HG03139 (cell line): ENCODE measurements around the gene SLC35F3.
"Not testable (repeated sequence)": the region's sequence is repeated elsewhere in the genome, so short reads cannot be mapped to it uniquely, and the experiment has no call there.

Source experiments
- ATAC-seq: cut with Tn5 transposase; IDR thresholded peaks from one replicate; pipeline ENCODE4 v1.9.1; 2021; ENCODE audit not compliant: unreplicated experiment

SLC35F3 gene

GRCh38 chr1:234279021-234279420 is 374.5 kb downstream of the SLC35F3 start:
- ATAC-seq = no peak

- no peak for ATAC-seq
Observed at GRCh38 chr1:234280500-234280899, 376.0 kb downstream of the SLC35F3 start.

GRCh38 chr1:234281826-234282489 is 377.5 kb downstream of the SLC35F3 start:
- ATAC-seq = no peak

- no peak for ATAC-seq
Observed at GRCh38 chr1:234286206-234286605, 381.7 kb downstream of the SLC35F3 start.

- ATAC-seq = no peak
Observed at GRCh38 chr1:234288946-234289345, 384.5 kb downstream of the SLC35F3 start.

GRCh38 chr1:234289538-234290305 is 385.2 kb downstream of the SLC35F3 start:
- ATAC-seq = no peak

GRCh38 chr1:234292011-234292410 is 387.5 kb downstream of the SLC35F3 start:
- no peak for ATAC-seq

GRCh38 chr1:234292548-234292947 is 388.1 kb downstream of the SLC35F3 start:
- no peak for ATAC-seq

- no peak for ATAC-seq
Observed at GRCh38 chr1:234294109-234294817, 389.8 kb downstream of the SLC35F3 start.

- ATAC-seq = no peak
Observed at GRCh38 chr1:234295068-234295467, 390.6 kb downstream of the SLC35F3 start.

GRCh38 chr1:234295626-234296025 is 391.1 kb downstream of the SLC35F3 start:
- no peak for ATAC-seq

- no peak for ATAC-seq
Observed at GRCh38 chr1:234296496-234296895, 392.0 kb downstream of the SLC35F3 start.

- ATAC-seq = no peak
Observed at GRCh38 chr1:234297668-234298067, 393.2 kb downstream of the SLC35F3 start.

- no peak for ATAC-seq
Observed at GRCh38 chr1:234300096-234300495, 395.6 kb downstream of the SLC35F3 start.

- ATAC-seq = not testable (repeated sequence)
Observed at GRCh38 chr1:234301663-234302062, 397.2 kb downstream of the SLC35F3 start.

GRCh38 chr1:234302354-234302962 is 398.0 kb downstream of the SLC35F3 start:
- no peak for ATAC-seq

- no peak for ATAC-seq
Observed at GRCh38 chr1:234303231-234303630, 398.8 kb downstream of the SLC35F3 start.

- no peak for ATAC-seq
Observed at GRCh38 chr1:234307726-234308125, 403.2 kb downstream of the SLC35F3 start.

- no peak for ATAC-seq
Observed at GRCh38 chr1:234309243-234309597, 404.7 kb downstream of the SLC35F3 start.

- peak; percentile 85 for ATAC-seq
Observed at GRCh38 chr1:234309598-234310459, 405.4 kb downstream of the SLC35F3 start.

GRCh38 chr1:234310460-234310817 is 406.0 kb downstream of the SLC35F3 start:
- no peak for ATAC-seq
